Astrocyte (in vitro differentiated cells and primary cell): ENCODE data around the gene PRKAG2. TPM values are rescaled to one million over a fixed set of nuclear protein-coding genes. Genes with fewer than 3 reads are reported as not detected.

Source experiments
- DNase-seq: peaks from one replicate; pipeline ENCODE4 v3.0.0-alpha.2; 2010; ENCODE audit warnings: low read depth
- FAIRE-seq: peaks from 2 replicates; lab custom pipeline; 2011; peaks lifted over from hg19 to GRCh38; lab: Jason Lieb, UNC
- H2AFZ ChIP-seq: 2 replicates; pipeline ENCODE4 v1.6.0; 2012; ENCODE audit warnings: low read depth, low read length, inconsistent platforms
- H3K27ac ChIP-seq: 2 replicates; pipeline ENCODE4 v1.5.1; 2011; ENCODE audit warnings: low read depth, low read length, inconsistent platforms
- H3K27me3 ChIP-seq: 2 replicates; pipeline ENCODE4 v1.6.0; 2011; ENCODE audit warnings: low read length, inconsistent platforms; ENCODE audit not compliant: insufficient read depth
- H3K36me3 ChIP-seq: 2 replicates; pipeline ENCODE4 v1.5.1; 2011; ENCODE audit warnings: low read length, inconsistent platforms; ENCODE audit not compliant: insufficient read depth
- H3K4me1 ChIP-seq: 2 replicates; pipeline ENCODE4 v1.5.1; 2011; ENCODE audit warnings: low read length, inconsistent platforms; ENCODE audit not compliant: insufficient read depth
- H3K4me2 ChIP-seq: 2 replicates; pipeline ENCODE4 v1.6.0; 2012; ENCODE audit warnings: low read length, inconsistent platforms
- H3K4me3 ChIP-seq: 2 replicates; pipeline ENCODE4 v1.5.1; 2011; ENCODE audit warnings: low read depth, mild to moderate bottlenecking, low read length, inconsistent platforms; ENCODE audit not compliant: insufficient read depth
- H3K79me2 ChIP-seq: 2 replicates; pipeline ENCODE4 v1.6.0; 2012; ENCODE audit warnings: mild to moderate bottlenecking, low read length, inconsistent platforms; ENCODE audit not compliant: insufficient read depth
- H3K9ac ChIP-seq: 2 replicates; pipeline ENCODE4 v1.6.0; 2012; ENCODE audit warnings: mild to moderate bottlenecking, low read length, inconsistent platforms
- H3K9me3 ChIP-seq: 2 replicates; pipeline ENCODE4 v1.5.1; 2012; ENCODE audit warnings: low read depth, mild to moderate bottlenecking, low read length, inconsistent platforms; ENCODE audit not compliant: insufficient read depth
- H4K20me1 ChIP-seq: 2 replicates; pipeline ENCODE4 v1.6.0; 2012; ENCODE audit warnings: low read length, inconsistent platforms; ENCODE audit not compliant: insufficient read depth
- H3K27ac Mint-ChIP-seq: one replicate; pipeline ENCODE4 v1.8.0; 2021; ENCODE audit warnings: mild to moderate bottlenecking, mixed read lengths; ENCODE audit not compliant: unreplicated experiment
- H3K27me3 Mint-ChIP-seq: one replicate; pipeline ENCODE4 v1.8.0; 2021; ENCODE audit warnings: low read depth, mixed read lengths; ENCODE audit not compliant: unreplicated experiment
- H3K36me3 Mint-ChIP-seq: one replicate; pipeline ENCODE4 v1.8.0; 2021; ENCODE audit warnings: low read depth, mixed read lengths; ENCODE audit not compliant: unreplicated experiment
- H3K4me1 Mint-ChIP-seq: one replicate; pipeline ENCODE4 v1.8.0; 2021; ENCODE audit warnings: low read depth, mixed read lengths; ENCODE audit not compliant: unreplicated experiment
- H3K4me3 Mint-ChIP-seq: one replicate; pipeline ENCODE4 v1.8.0; 2021; ENCODE audit warnings: mild to moderate bottlenecking, moderate library complexity, mixed read lengths; ENCODE audit not compliant: unreplicated experiment
- H3K9me3 Mint-ChIP-seq: one replicate; pipeline ENCODE4 v1.8.0; 2021; ENCODE audit warnings: mild to moderate bottlenecking, mixed read lengths; ENCODE audit not compliant: unreplicated experiment
- CTCF ChIP-seq: IDR thresholded peaks from 2 replicates; pipeline ENCODE4 v1.5.1; 2011; ENCODE audit warnings: low read depth, mild to moderate bottlenecking, inconsistent platforms, low read length, moderate library complexity; ENCODE audit not compliant: insufficient read depth
- EZH2 ChIP-seq: IDR thresholded peaks from 2 replicates; pipeline ENCODE4 v1.6.1; 2012; ENCODE audit warnings: mild to moderate bottlenecking, low read length, inconsistent platforms; ENCODE audit not compliant: insufficient read depth
- total RNA-seq: library from RNA; stranded (reverse); gene quantifications from 2 replicates; pipeline ENCODE4 v1.2.1, GENCODE V29; 2021

Gene PRKAG2
- total RNA-seq, 1 donor from 2014 or later, result 40.7 TPM

GRCh38 chr7:151745706-151746105, 131.2 kb downstream of the PRKAG2 start:
- Histone ChIP-seq H3K9ac (peak overlapping the region; percentile 68), H3K4me1 (peaks cover 38% of the 10 kb centered on the region), H3K79me2 (no peaks in the 10 kb centered on the region), H3K9me3 (no peaks in the 10 kb centered on the region), H3K27me3 (no peaks in the 10 kb centered on the region), H3K4me2 (peak overlapping the region; percentile 36), H3K36me3 (no peaks in the 10 kb centered on the region), H3K27ac (no peak overlapping the region), H4K20me1 (no peaks in the 10 kb centered on the region), H2AFZ (no peak overlapping the region), H3K4me3 (no peak overlapping the region)
- TF ChIP-seq EZH2, result no peak
- TF ChIP-seq CTCF, result no peak
- Mint-ChIP-seq H3K4me3 (no peak overlapping the region), H3K27me3 (peaks cover 2% of the 10 kb centered on the region), H3K27ac (no peak overlapping the region), H3K36me3 (no peaks in the 10 kb centered on the region), H3K9me3 (no peaks in the 10 kb centered on the region), H3K4me1 (peaks cover 25% of the 10 kb centered on the region)
- FAIRE-seq (no peak), DNase-seq (no peak)

GRCh38 chr7:151744656-151745638, 132.0 kb downstream of the PRKAG2 start:
- H3K27ac ChIP-seq, result no peak overlapping the region
- no peak overlapping the region for H3K27ac Mint-ChIP-seq
- H3K4me1 ChIP-seq, result peaks cover 45% of the 10 kb centered on the region
- no peaks in the 10 kb centered on the region for H3K9me3 ChIP-seq
- DNase-seq, result peak; percentile 89
- no peaks in the 10 kb centered on the region for H3K36me3 ChIP-seq
- H3K9ac ChIP-seq, result peak overlapping the region; percentile 27
- H3K4me3 ChIP-seq, result no peak overlapping the region
- peaks cover 28% of the 10 kb centered on the region for H3K4me1 Mint-ChIP-seq
- H3K27me3 ChIP-seq, result no peaks in the 10 kb centered on the region
- no peaks in the 10 kb centered on the region for H3K79me2 ChIP-seq
- TF ChIP-seq EZH2 (no peak), CTCF (peak; percentile 44)
- peaks cover 2% of the 10 kb centered on the region for H3K27me3 Mint-ChIP-seq
- no peak overlapping the region for H2AFZ ChIP-seq
- H3K4me2 ChIP-seq, result peak overlapping the region; percentile 36
- H4K20me1 ChIP-seq, result no peaks in the 10 kb centered on the region
- H3K9me3 Mint-ChIP-seq, result no peaks in the 10 kb centered on the region
- no peak for FAIRE-seq
- no peak overlapping the region for H3K4me3 Mint-ChIP-seq
- no peaks in the 10 kb centered on the region for H3K36me3 Mint-ChIP-seq
